GM21717 (cell line): ENCODE data around the gene ZNF775.
A peak's percentile ranks its signal among the peaks of the same experiment; 100 is the strongest.

Experiments used
- ATAC-seq: cut with Tn5 transposase; IDR thresholded peaks from one replicate; pipeline ENCODE4 v1.9.1; 2021; ENCODE audit warnings: mild to moderate bottlenecking, moderate library complexity; ENCODE audit not compliant: unreplicated experiment

The ZNF775 gene

DNA sequence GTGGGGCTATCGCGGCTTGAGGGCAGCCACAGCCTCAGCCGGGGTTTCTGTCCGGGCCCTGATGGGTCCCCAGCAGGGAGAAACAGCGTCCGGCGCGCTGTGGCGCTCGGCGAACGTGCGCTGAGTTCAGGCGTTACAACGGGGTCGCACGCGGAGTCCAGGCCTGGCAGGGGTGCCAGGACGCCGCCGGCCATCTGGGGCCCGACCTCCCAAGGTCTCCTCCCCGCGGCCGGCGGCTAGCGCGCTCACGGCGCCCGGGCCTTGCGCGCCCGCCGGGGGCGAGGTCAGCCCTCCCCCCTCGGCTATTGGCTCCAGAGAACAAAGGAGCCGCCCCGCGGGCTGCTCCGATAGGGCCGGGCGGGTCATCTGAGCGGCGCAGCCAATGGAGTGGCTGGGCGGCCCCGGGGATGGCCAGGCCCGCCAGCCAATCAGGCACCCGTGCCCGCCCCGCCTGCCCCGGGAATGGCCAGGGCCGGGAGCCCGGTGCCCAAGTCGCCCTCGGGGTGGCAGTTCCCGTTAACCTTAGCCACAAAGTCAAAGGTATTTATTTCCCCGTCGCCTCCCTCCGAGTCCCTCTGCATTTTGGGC is at the start of gene ZNF775:
TSS of gene ZNF775 (plus strand) at position 478 of the 588 bp plus-strand sequence. CDS start 9,141 bp downstream, outside the sequence.
- peak; percentile 74 for ATAC-seq

DNA sequence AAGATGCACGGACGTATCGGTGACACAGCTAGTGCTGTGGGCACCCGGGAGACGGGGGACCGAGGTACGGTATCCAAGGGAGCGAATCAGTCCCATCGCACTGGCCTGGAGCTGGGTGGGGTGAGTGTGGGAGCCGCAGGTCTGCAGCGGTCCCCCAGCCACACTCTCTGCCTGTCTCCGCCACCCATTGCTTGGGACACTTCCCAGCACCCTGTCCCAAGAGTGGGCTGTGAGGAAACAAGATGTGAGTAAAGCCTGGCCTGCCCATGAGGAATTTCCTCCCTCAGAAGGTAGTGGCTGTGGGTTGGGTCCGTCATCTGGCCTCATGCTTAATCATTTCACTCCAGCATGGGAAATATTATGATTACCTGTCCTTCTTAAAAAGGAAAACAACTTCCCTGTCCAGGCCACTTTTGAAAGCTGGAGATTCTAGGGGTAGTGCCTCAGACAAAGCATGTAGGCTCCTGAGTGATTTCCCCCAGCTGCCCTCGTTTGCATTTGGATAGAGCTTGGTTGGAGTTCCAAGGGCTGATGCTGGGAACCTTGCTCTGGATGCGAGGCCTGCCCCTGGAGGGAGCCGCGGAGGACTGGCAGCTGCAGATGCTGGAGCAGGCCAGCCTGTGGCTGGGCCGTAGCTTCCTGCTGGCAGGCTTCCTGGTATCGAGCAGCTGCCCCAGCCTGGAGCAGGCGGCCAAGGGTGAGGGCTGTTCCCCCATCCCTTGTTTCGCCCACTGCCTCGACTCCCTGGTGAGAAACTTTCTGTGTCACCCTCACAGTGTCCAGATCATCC is 49.6 kb upstream of the ZNF775 start:
- ATAC-seq: no peak

DNA sequence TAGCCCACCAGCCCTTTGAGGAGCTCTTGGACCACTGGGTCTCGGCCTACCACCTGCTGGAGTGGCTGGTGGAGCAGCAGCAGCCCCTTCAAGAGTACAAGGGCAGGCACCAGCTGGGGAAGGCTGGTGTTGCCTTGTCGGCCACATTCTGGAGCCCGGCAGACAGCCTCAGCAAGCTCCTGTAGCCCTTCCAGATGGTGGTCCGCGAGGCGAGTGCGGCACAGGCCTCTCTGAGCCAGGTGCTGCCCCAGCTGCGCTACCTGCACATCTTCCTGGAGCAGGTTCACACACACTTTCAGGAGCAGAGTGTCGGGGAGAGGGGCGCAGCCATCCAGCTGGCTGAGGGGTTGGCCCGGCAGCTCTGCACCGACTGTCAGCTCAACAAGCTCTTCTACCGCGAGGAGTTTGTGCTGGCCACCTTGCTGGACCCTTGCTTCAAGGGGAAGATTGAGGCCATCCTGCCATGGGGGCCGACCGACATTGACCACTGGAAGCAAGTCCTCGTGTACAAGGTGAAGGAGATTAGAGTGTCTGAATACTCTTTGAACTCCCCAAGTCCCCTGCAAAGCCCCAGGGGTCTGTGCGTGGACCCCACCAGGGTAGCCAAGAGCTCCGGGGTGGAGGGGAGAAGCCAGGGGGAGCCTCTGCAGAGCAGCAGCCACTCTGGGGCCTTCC is 48.8 kb upstream of the ZNF775 start:
- ATAC-seq: no peak

DNA sequence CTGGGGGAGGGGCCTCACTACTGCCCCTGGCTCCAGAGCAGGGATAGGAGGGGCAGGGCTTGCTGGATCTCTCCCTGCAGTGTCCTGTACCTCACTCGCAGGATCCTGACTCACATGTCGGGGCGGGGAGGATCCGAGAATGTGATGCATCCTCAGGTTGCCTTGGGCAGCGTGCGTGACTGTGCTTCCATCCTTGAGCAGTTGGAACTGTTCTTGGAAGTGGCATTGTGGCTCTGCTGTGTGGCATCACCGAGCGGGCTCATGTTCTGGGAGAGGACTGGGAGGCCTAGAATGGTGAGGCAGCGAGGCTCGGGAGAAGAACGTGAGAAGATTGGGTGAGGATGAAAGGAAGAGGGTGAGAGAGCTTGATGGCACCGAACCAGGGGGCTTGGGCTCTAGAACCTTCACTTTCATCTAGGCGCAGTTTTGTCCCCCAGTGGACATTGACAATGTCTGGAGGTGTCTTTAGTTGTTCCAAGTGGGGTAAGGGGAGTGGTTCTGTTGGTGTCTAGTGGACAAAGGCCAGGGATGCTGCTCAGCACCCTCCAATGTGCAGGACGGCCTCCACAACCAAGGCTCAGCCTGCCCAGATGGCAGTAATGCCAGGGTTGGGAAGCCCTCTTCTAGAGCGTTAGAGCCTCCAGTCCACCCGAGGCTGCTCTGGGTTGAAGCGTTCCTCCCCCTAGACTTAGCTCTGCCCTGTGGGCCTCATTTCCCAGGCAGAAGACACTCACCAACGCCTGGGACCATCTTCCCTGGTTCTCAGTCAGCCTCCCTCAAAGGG is 46.1 kb upstream of the ZNF775 start:
- no peak for ATAC-seq

DNA sequence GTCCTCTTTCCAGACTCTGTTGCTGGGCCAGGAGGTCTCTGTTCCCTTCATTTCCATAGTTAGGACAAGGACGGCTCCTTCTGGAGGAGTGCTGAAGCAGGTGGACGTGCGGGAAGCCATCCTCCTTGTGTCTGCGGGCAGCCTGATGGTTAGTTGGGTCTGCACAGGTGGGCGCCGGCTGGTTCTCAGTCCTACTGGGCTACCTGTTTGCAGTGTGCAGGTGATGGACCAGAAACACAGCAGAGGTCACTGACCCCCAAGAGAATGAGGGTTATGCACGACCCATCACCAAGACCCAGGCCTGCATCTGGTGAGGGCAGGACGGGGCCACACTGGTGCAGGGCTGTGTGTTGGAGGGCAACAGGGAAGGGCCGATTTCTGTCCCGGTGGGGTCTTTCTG is 45.5 kb upstream of the ZNF775 start:
- ATAC-seq: no peak

DNA sequence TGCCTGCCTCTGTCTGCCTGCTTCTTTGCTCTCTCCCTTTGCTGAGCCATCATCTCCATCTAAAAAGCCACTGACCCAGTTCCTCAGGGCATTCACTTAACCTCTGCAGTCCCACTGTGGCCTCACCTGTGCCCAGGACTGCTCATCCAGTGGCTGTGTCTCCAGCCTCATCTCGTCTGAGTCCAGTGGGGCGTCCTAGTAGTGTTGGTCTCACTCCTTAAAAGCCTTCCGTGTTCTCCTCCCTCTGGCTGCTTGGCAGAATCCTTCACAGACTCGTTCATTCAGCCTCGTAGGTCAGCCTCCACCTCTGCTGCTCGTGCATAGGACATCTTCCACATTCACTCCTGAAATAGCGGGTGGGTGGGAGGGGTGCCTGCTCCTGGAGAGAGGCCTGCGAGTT is 45.0 kb upstream of the ZNF775 start:
- no peak for ATAC-seq

DNA sequence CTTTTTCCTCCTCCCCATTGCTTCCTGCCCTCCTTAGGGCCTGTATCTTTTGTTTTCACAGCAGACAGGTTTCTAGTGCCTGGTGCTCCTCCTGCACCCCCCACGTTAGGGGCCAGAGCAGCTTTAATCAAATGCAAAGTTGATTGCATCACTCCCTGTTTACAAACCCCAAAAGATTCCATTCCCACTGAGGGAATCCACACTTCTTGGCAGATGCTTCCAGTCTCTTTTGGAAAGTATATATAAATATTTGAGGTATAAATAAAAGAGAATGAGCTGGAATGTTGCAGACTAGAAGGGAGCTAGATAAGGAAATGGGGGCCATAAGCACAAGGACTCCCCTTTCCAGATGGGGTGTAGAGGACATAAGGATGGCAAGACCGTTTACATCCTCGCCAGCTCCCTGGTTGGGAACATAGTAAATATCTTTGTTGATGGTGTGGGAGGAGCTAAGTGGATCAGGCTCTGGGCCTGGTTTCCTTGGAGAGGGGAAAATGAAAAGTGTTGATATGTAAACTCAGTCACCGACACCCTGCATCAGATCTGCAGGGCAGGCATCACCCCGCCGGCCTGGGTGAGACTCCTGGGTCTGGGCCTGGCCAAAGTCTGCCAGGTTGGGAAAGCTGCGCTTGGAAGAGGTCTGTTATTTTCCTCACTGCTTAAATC is 43.9 kb upstream of the ZNF775 start:
- ATAC-seq: no peak

DNA sequence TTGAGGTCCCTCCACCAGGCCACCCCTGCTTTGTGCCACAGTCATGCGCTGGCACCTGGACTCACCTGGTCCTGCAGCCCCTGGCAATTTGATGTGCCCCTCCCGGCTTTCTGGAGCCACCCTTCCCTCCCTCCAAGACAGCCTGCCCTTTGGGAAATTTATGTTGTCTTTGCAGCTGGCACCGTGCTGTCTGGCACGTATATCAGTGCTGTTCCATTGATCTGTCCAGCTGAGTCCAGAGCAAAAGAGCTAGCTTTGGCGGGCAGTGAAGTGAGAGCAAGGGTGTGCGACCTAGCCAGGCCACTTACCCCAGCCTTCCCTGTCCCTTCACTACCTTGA is 43.4 kb upstream of the ZNF775 start:
- no peak for ATAC-seq

DNA sequence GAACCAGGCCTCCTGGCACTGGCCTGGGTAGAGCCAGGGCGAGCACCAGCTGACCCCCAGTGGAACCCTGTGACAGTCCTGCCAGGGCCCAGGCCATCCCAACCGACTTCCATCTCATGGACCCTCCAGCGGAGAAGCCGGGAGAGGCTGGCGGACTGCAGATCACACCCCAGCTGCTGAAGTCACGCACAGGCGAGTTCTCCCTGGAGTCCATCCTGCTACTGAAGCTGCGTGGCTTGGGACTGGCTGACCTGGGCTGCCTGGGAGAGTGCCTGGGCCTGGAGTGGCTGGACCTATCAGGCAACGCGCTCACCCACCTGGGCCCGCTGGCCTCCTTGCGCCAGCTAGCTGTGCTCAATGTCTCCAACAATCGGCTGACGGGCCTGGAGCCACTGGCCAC is 42.4 kb upstream of the ZNF775 start:
- no peak for ATAC-seq

DNA sequence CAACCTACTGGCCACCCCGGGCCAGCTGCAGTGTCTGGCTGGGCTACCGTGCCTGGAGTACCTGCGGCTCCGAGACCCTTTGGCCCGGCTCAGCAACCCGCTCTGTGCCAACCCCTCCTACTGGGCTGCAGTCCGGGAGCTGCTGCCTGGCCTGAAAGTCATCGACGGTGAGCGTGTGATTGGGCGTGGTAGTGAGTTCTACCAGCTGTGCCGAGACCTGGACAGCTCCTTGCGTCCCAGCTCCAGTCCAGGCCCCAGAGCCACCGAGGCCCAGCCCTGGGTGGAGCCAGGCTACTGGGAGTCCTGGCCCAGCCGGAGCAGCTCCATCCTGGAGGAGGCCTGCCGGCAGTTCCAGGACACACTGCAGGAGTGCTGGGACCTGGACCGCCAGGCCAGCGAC is 42.0 kb upstream of the ZNF775 start:
- no peak for ATAC-seq

DNA sequence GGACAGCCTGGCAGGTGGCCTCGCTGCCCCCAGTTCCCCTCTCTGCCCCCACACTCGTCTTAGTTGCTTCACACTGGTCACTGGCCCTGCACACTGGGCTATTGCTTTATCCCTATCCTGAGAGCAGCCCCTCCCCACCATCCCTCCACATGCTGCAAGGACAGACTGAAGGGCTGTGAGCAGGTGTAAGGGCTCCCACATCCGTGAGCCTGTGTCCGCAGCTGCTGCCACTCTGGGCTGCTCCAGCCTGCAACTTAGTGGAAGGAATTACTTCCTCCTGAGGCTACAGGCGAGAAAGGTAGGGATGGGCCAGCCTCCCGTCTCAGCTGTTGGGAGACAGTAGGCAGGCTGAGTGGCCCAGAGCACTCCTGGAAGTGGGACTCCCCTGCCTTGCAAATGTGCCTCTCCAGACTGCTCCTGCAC is 41.5 kb upstream of the ZNF775 start:
- ATAC-seq: no peak

DNA sequence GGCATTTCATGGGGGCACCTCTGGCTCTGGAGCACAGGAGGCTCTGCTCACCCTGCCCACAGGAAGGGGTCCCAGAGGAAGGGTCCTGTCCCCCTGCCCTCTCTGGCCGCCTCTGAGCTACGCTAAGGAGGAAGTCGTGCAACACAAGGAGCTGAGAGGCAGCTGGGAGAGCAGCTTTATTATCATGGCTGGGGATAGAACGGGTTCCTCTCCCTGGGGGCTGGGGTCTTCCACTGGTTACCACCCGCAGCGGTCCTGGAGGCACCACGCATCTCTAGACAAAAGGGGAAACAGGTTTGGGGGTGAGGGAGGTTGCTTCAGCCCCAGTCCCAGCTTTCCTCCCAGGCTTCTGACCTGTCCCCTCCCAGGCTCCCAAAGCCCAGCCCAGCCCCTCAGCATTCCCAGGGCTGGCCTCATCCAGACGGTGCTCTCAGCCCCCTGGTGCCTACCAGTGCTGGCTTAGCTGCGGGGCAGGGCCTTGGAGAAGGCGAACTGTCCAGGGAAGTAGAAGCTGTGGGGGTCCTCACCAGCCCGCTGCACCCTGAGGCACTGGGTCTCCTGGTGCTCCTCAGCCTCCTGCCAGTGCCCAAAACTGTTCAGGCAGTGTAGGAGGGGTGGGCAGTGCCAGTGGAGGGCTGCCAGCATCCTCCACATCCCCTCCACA is 40.8 kb upstream of the ZNF775 start:
- ATAC-seq: no peak

DNA sequence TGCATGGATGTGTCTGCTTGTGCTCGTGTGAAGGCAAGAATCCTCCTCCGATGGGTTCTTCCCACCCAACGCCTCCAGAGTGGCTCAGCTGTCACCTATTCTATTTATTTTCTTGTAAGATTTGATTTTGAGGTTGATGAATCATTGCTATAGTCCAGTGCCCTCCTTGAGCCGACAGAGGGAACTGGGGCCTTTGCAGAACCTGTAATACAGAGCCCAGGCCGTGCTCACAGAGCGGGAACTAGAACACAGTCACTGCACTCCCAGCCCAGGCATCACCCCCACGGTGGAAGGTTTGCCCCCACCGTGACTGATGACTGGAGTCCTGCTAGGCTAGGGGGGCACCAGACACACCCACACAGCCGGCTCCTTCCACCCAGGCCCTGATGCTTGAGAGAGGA is 39.7 kb upstream of the ZNF775 start:
- no peak for ATAC-seq

DNA sequence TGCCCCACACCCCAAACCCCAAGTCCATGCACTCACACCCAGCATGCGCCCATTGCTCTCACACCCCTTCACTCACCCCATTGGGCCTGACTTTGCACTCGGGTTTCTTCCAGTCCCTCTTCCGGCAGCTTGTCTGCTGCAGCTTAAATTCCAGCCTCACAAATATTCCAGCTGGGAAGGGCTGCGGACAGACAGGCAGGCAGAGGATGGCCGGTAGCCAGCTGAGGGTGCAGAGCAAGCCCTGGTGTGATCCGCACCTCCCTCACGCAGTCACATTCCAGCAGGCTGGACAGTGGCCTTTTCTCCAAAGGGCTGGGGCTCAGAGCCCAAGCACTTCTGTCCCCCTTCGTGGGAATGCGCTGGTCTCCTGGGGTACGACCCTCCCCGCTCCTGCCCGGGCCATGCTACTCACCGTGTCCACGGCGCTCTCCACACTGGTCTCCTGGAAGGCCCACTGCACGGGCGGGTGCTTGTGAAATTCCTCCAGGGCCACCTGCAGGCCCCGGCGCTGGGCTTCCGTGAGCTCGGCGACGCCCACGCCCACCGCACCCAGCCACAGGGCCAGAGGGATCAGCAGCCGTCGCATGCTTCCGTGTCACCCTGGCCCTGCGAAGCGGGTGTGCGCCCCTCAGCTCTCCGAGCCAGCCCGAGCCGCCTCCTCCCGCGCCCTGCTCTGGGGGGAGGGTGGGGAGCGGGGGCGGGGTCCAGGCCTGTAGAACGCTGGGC is 38.9 kb upstream of the ZNF775 start:
- no peak for ATAC-seq

DNA sequence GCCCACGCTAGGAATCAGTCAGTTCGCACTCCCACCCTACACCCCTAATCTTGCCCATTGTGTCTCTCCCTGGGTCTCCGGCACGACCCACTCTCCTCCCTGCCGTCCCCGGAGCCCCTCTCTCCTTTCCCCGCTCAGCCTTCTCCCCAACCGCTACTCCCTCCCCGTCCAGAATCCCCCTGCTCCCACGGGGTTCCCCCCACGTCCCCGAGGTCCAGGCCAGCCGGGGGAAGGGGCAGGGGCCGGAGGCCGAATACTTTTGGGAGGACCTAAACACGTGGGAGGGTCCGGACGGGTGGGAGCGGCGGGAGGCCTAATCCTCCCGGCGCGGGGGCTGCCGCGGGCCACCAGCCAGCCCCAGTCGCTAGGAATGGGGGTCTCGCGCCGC is 38.3 kb upstream of the ZNF775 start:
- no peak for ATAC-seq

DNA sequence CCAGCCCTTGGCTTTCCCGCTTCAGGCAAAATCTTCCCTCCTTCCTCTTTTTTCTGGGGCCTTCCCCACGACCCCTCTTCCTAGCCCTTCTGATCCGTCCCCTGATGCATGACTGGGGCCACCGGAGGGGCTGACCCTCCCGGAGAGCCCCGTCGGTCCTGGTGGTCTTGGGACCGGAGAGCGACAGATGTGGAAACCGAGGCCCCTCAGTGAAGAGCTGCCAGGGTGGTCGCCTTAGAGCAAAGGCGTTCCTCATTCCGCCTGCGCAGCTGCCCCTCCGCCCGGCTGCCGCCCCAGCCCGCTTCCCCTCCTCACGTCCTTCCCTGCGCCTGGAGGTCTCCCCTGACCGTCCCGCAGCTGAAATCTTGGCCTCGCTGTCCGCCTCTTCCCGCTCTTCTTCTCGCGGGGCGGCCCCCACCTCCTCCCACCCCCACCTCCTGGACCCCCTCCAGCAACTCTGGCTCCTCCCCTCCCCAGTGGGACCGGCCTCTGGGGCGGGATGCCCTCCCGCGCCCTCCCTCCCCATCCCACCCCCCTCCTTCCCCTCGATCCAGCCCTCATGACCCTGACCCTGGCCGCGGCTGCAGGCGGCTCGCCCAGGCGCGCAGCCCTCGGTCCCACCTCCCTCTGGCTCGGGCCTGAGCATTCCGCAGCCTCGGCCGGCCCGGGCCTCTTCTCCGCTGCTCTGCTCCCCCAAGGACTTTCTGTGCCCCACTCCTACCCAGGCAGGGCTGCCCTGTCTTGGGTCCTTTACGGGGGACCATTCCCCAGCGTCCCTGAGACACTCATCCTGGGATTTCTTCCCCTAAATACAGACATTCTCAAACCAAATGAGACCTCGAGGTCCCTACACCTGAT is 37.6 kb upstream of the ZNF775 start, which contains the start of gene RARRES2:
TSS of gene RARRES2 (minus strand) at position 367 of the 858 bp plus-strand sequence. CDS start 1,020 bp downstream, outside the sequence.
- ATAC-seq: no peak

DNA sequence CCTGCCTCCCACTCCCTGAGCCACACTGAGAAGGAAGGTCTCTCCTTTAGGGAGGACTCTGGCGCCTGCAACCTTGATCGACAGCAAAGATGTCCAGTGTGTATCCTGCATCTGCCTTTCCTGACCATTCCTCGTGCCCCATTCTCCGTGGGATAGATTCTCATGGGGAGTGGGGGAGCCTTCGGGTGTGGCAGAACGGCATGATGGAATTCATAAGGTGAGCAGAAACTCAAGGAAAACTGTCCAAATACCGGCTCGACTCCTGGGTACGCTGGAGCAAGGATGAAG is 37.1 kb upstream of the ZNF775 start:
- no peak for ATAC-seq

DNA sequence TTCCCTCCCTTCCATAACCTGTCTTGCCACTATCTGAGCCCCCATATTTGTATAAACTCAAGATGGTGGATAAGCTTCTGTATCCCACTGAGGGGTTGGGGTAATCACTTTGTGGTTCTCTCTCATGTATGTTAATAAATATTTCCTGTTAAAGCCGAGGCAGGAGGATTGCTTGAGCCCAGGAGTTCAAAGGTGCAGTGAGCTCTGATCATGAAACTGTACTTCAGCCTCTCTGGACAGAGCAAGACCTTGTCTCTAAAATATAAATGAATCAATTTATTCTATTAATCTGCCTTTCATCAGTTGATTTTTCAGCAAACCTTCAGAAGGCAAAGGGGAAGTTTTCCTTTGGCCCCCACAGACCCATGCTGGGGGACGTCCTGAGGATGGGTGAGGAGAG is 35.9 kb upstream of the ZNF775 start:
- ATAC-seq: no peak

DNA sequence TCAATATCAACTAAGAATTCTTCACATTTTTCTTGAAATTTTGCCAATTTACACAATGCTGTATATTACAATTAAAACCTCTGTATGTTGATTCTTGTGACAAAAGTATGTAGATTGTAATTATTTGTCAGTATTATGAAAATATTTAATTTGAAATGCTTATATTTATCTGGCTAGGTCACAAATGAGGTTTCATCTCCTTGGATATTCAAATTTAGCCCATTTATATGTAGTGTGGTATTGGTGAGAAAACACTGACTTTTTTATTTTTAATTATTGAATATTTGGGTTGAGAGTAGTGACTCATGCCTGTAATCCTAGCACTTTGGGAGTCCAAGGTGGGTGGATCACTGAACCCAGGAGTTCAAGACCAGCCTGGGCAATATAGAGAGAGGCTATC is 34.8 kb upstream of the ZNF775 start:
- no peak for ATAC-seq
